A673 (cell line): ENCODE data around the gene CNTROB.

ENCODE experiments used
- CTCF ChIP-seq: fragments of 300-800, 200-600 bp; sonication (generic); conservative IDR thresholded peaks from 2 replicates; pipeline ENCODE4 v1.5.1; 2017; ENCODE audit warnings: low read depth, mild to moderate bottlenecking, antibody characterized with exemption, low read length, moderate library complexity, mixed read lengths
- EZH2 ChIP-seq: fragments of 200-600 bp; sonication (generic); IDR thresholded peaks from 2 replicates; pipeline ENCODE4 v1.6.1; 2017; ENCODE audit warnings: borderline replicate concordance, low read depth, mild to moderate bottlenecking, mixed read lengths, antibody characterized with exemption, low read length; ENCODE audit not compliant: poor library complexity, severe bottlenecking

GRCh38 chr17:7961421-7961820, 29.4 kb downstream of the CNTROB start:
- TF ChIP-seq CTCF (no peak), EZH2 (no peak)
